K562 (cell line): Measurements from ENCODE around the gene USP20. TPM values are rescaled to one million over a fixed set of nuclear protein-coding genes. Genes with fewer than 3 reads are reported as not detected.

Source experiments
- ARNT ChIP-seq, 2 experiments: fragments of 450-650 bp; IDR thresholded peaks; 2 replicates each; pipeline ENCODE4 v1.6.1; 2016; ENCODE audit warnings: mild to moderate bottlenecking in 1 of 2
- MYNN ChIP-seq, 2 experiments: sonication (generic); formaldehyde crosslinking in 1 of 2; IDR thresholded peaks; 2 replicates each; pipeline versions ENCODE4 v1.5.0 to v1.6.1; 2016 to 2020; ENCODE audit warnings: antibody characterized with exemption in 1 of 2, missing genetic modification reagents in 1 of 2
- NCOA1 ChIP-seq: fragments of 450-650 bp; IDR thresholded peaks from 2 replicates; pipeline ENCODE4 v1.6.1; 2016; ENCODE audit warnings: low read depth
- polyA plus RNA-seq, 8 experiments: library from polyadenylated mRNA; depleted of rRNA in 4 of 8; stranded (reverse) in 5 of 8; unstranded in 3 of 8; fragments of >200 nt; fragmentation: Nextera tagmentation in 2 of 8; fragmentation: Illumina TruSeq in 1 of 8; extraction: Ambion mirVana in 2 of 8; extraction: Trizol in 1 of 8; gene quantifications; 2 replicates each; pipeline versions ENCODE4 v1.2.1 to v1.2.3, GENCODE V29; 2011 to 2014; ENCODE audit warnings: inconsistent platforms in 1 of 8, missing spikeins in 1 of 8
- total RNA-seq, 7 experiments: library from RNA; depleted of rRNA in 6 of 7; stranded (reverse); fragments of >200 nt in 6 of 7; fragmentation: Illumina TruSeq in 2 of 7; extraction: Trizol in 2 of 7; gene quantifications; 2 replicates each; pipeline versions ENCODE4 v1.2.1 to v1.2.3, GENCODE V29; 2011 to 2021; ENCODE audit warnings: low replicate concordance in 1 of 7
- TF ChIP-seq, protein P1 (sequence below): fragments of 450-650 bp; IDR thresholded peaks from 2 replicates; pipeline ENCODE4 v1.6.1; 2016; ENCODE audit warnings: low read depth
- TF ChIP-seq, protein P2 (sequence below): fragments of 250-450 bp; sonication (Bioruptor Pico); IDR thresholded peaks from 2 replicates; pipeline ENCODE4 v1.8.0; 2021; ENCODE audit warnings: moderate library complexity, mild to moderate bottlenecking, inconsistent platforms
- TF ChIP-seq, protein P3 (sequence below): fragments of 450-650 bp; IDR thresholded peaks from 2 replicates; pipeline ENCODE4 v1.6.1; 2016; ENCODE audit warnings: mild to moderate bottlenecking, moderate library complexity

USP20 gene
- total and polyA plus RNA-seq, 9 of the 15 experiments (the other 6 are each of a cell fraction or from before 2014, with no cell fraction given), result 1.9 to 136 (median 49.1) TPM

GRCh38 chr9:129885018-129885669 is 49.9 kb downstream of the USP20 start (continued):
- TF ChIP-seq, protein P1, sequence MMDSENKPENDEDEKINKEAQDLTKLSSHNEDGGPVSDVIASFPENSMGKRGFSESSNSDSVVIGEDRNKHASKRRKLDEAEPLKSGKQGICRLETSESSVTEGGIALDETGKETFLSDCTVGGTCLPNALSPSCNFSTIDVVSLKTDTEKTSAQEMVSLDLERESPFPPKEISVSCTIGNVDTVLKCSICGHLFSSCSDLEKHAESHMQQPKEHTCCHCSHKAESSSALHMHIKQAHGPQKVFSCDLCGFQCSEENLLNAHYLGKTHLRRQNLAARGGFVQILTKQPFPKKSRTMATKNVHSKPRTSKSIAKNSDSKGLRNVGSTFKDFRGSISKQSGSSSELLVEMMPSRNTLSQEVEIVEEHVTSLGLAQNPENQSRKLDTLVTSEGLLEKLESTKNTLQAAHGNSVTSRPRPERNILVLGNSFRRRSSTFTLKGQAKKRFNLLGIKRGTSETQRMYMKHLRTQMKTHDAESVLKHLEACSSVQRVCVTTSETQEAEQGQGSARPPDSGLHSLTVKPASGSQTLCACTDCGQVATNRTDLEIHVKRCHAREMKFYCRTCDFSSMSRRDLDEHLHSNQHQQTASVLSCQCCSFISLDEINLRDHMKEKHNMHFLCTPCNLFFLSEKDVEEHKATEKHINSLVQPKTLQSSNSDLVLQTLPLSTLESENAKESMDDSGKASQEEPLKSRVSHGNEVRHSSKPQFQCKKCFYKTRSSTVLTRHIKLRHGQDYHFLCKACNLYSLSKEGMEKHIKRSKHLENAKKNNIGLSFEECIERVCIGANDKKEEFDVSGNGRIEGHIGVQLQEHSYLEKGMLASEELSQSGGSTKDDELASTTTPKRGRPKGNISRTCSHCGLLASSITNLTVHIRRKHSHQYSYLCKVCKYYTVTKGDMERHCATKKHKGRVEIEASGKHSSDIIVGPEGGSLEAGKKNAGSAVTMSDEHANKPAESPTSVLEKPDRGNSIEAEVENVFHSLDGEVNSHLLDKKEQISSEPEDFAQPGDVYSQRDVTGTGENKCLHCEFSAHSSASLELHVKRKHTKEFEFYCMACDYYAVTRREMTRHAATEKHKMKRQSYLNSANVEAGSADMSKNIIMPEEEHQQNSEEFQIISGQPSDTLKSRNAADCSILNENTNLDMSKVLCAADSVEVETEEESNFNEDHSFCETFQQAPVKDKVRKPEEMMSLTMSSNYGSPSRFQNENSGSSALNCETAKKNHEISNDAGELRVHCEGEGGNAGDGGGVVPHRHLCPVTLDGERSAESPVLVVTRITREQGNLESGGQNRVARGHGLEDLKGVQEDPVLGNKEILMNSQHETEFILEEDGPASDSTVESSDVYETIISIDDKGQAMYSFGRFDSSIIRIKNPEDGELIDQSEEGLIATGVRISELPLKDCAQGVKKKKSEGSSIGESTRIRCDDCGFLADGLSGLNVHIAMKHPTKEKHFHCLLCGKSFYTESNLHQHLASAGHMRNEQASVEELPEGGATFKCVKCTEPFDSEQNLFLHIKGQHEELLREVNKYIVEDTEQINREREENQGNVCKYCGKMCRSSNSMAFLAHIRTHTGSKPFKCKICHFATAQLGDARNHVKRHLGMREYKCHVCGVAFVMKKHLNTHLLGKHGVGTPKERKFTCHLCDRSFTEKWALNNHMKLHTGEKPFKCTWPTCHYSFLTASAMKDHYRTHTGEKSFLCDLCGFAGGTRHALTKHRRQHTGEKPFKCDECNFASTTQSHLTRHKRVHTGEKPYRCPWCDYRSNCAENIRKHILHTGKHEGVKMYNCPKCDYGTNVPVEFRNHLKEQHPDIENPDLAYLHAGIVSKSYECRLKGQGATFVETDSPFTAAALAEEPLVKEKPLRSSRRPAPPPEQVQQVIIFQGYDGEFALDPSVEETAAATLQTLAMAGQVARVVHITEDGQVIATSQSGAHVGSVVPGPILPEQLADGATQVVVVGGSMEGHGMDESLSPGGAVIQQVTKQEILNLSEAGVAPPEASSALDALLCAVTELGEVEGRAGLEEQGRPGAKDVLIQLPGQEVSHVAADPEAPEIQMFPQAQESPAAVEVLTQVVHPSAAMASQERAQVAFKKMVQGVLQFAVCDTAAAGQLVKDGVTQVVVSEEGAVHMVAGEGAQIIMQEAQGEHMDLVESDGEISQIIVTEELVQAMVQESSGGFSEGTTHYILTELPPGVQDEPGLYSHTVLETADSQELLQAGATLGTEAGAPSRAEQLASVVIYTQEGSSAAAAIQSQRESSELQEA, result no peak
- TF ChIP-seq, protein P2, sequence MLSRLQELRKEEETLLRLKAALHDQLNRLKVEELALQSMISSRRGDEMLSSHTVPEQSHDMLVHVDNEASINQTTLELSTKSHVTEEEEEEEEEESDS, result no peak
- TF ChIP-seq ARNT (IDR thresholded peaks at IDR 0.05), result no peak
- no peak for TF ChIP-seq MYNN (IDR thresholded peaks at IDR 0.05)
- TF ChIP-seq MYNN (CRISPR knock-in tag; IDR thresholded peaks at IDR 0.05), result no peak
- TF ChIP-seq, protein P3, sequence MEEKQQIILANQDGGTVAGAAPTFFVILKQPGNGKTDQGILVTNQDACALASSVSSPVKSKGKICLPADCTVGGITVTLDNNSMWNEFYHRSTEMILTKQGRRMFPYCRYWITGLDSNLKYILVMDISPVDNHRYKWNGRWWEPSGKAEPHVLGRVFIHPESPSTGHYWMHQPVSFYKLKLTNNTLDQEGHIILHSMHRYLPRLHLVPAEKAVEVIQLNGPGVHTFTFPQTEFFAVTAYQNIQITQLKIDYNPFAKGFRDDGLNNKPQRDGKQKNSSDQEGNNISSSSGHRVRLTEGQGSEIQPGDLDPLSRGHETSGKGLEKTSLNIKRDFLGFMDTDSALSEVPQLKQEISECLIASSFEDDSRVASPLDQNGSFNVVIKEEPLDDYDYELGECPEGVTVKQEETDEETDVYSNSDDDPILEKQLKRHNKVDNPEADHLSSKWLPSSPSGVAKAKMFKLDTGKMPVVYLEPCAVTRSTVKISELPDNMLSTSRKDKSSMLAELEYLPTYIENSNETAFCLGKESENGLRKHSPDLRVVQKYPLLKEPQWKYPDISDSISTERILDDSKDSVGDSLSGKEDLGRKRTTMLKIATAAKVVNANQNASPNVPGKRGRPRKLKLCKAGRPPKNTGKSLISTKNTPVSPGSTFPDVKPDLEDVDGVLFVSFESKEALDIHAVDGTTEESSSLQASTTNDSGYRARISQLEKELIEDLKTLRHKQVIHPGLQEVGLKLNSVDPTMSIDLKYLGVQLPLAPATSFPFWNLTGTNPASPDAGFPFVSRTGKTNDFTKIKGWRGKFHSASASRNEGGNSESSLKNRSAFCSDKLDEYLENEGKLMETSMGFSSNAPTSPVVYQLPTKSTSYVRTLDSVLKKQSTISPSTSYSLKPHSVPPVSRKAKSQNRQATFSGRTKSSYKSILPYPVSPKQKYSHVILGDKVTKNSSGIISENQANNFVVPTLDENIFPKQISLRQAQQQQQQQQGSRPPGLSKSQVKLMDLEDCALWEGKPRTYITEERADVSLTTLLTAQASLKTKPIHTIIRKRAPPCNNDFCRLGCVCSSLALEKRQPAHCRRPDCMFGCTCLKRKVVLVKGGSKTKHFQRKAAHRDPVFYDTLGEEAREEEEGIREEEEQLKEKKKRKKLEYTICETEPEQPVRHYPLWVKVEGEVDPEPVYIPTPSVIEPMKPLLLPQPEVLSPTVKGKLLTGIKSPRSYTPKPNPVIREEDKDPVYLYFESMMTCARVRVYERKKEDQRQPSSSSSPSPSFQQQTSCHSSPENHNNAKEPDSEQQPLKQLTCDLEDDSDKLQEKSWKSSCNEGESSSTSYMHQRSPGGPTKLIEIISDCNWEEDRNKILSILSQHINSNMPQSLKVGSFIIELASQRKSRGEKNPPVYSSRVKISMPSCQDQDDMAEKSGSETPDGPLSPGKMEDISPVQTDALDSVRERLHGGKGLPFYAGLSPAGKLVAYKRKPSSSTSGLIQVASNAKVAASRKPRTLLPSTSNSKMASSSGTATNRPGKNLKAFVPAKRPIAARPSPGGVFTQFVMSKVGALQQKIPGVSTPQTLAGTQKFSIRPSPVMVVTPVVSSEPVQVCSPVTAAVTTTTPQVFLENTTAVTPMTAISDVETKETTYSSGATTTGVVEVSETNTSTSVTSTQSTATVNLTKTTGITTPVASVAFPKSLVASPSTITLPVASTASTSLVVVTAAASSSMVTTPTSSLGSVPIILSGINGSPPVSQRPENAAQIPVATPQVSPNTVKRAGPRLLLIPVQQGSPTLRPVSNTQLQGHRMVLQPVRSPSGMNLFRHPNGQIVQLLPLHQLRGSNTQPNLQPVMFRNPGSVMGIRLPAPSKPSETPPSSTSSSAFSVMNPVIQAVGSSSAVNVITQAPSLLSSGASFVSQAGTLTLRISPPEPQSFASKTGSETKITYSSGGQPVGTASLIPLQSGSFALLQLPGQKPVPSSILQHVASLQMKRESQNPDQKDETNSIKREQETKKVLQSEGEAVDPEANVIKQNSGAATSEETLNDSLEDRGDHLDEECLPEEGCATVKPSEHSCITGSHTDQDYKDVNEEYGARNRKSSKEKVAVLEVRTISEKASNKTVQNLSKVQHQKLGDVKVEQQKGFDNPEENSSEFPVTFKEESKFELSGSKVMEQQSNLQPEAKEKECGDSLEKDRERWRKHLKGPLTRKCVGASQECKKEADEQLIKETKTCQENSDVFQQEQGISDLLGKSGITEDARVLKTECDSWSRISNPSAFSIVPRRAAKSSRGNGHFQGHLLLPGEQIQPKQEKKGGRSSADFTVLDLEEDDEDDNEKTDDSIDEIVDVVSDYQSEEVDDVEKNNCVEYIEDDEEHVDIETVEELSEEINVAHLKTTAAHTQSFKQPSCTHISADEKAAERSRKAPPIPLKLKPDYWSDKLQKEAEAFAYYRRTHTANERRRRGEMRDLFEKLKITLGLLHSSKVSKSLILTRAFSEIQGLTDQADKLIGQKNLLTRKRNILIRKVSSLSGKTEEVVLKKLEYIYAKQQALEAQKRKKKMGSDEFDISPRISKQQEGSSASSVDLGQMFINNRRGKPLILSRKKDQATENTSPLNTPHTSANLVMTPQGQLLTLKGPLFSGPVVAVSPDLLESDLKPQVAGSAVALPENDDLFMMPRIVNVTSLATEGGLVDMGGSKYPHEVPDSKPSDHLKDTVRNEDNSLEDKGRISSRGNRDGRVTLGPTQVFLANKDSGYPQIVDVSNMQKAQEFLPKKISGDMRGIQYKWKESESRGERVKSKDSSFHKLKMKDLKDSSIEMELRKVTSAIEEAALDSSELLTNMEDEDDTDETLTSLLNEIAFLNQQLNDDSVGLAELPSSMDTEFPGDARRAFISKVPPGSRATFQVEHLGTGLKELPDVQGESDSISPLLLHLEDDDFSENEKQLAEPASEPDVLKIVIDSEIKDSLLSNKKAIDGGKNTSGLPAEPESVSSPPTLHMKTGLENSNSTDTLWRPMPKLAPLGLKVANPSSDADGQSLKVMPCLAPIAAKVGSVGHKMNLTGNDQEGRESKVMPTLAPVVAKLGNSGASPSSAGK, result no peak
- no peak for TF ChIP-seq NCOA1
